Keratinocyte (primary cell): ENCODE results near the gene SPRR2A. TPM values are rescaled to one million over a fixed set of nuclear protein-coding genes. Genes with fewer than 3 reads are reported as not detected.
"Not testable (repeated sequence)": the region's sequence is repeated elsewhere in the genome, so short reads cannot be mapped to it uniquely, and the experiment has no call there.

Experiments used
- DNase-seq: peaks from one replicate; pipeline ENCODE4 v3.0.0-alpha.2; 2011; ENCODE audit warnings: low read depth, missing footprints, low spot score
- FAIRE-seq: peaks from 2 replicates; lab custom pipeline; 2011; peaks lifted over from hg19 to GRCh38; lab: Jason Lieb, UNC
- H2AFZ ChIP-seq: 2 replicates; pipeline ENCODE4 v1.6.0; 2012; ENCODE audit warnings: low read length, control low read depth, inconsistent platforms; ENCODE audit not compliant: control insufficient read depth
- H3K27ac ChIP-seq: 2 replicates; pipeline ENCODE4 v1.5.1; 2011; ENCODE audit warnings: low read length; ENCODE audit not compliant: control insufficient read depth, insufficient read depth
- H3K27me3 ChIP-seq: 3 replicates; pipeline ENCODE4 v1.6.0; 2011; ENCODE audit warnings: low read length; ENCODE audit not compliant: control insufficient read depth, insufficient read depth; ENCODE audit errors: extremely low read depth
- H3K36me3 ChIP-seq, 2 experiments: 2 replicates in 1 of 2; 3 replicates in 1 of 2; pipeline ENCODE4 v1.5.1; 2011; ENCODE audit warnings: low read length in 2 of 2, mild to moderate bottlenecking in 1 of 2; ENCODE audit not compliant: control insufficient read depth in 2 of 2, insufficient read depth in 2 of 2; ENCODE audit errors: extremely low read depth in 1 of 2
- H3K4me1 ChIP-seq: 3 replicates; pipeline ENCODE4 v1.5.1; 2011; ENCODE audit warnings: low read length; ENCODE audit not compliant: control insufficient read depth, insufficient read depth; ENCODE audit errors: extremely low read depth
- H3K4me2 ChIP-seq: 3 replicates; pipeline ENCODE4 v1.6.0; 2011; ENCODE audit warnings: low read depth, low read length; ENCODE audit not compliant: control insufficient read depth, insufficient read depth; ENCODE audit errors: extremely low read depth
- H3K4me3 ChIP-seq, 3 experiments: fragments of 200-600 bp in 1 of 3; sonication (generic) in 1 of 3; 2 replicates in 2 of 3; 3 replicates in 1 of 3; pipeline ENCODE4 v1.5.1; 2011 to 2016; ENCODE audit warnings: low read length in 3 of 3, mild to moderate bottlenecking in 3 of 3, control low read depth in 2 of 3, inconsistent platforms in 1 of 3, low read depth in 1 of 3, mixed read lengths in 1 of 3, mixed run types in 1 of 3, moderate library complexity in 1 of 3; ENCODE audit not compliant: control insufficient read depth in 2 of 3, insufficient read depth in 2 of 3; ENCODE audit errors: extremely low read depth in 1 of 3
- H3K79me2 ChIP-seq: 2 replicates; pipeline ENCODE4 v1.6.0; 2012; ENCODE audit warnings: low read length; ENCODE audit not compliant: control insufficient read depth, insufficient read depth
- H3K9ac ChIP-seq: 3 replicates; pipeline ENCODE4 v1.6.0; 2011; ENCODE audit warnings: low read length; ENCODE audit not compliant: control insufficient read depth, insufficient read depth; ENCODE audit errors: extremely low read depth
- H3K9me1 ChIP-seq: 3 replicates; pipeline ENCODE4 v1.6.0; 2011; ENCODE audit warnings: low read length; ENCODE audit not compliant: control insufficient read depth, insufficient read depth; ENCODE audit errors: extremely low read depth
- H3K9me3 ChIP-seq: 2 replicates; pipeline ENCODE4 v1.5.1; 2012; ENCODE audit warnings: low read depth, low read length; ENCODE audit not compliant: control insufficient read depth
- H4K20me1 ChIP-seq: 3 replicates; pipeline ENCODE4 v1.6.0; 2011; ENCODE audit warnings: low read length; ENCODE audit not compliant: control insufficient read depth, insufficient read depth; ENCODE audit errors: extremely low read depth
- CTCF ChIP-seq, 3 experiments: IDR thresholded peaks in 1 of 3; conservative IDR thresholded peaks in 1 of 3; optimal IDR thresholded peaks in 1 of 3; 2 replicates in 2 of 3; 3 replicates in 1 of 3; pipeline versions ENCODE3 to v1.5.1; 2011; ENCODE audit warnings: low read length in 3 of 3, mild to moderate bottlenecking in 3 of 3, moderate library complexity in 2 of 3, control low read depth in 1 of 3, inconsistent platforms in 1 of 3; ENCODE audit not compliant: insufficient read depth in 2 of 3; ENCODE audit errors: extremely low read depth in 1 of 3
- EZH2 ChIP-seq: IDR thresholded peaks from one replicate; pipeline ENCODE4 v1.6.1; 2012; ENCODE audit warnings: inconsistent platforms, mild to moderate bottlenecking, low read length, moderate library complexity
- dilution Hi-C: fragments of 300-500 bp; cut with MboI; formaldehyde crosslinking; loops from one replicate; pipeline ENCODE4 v1.7.0; 2020; ENCODE audit warnings: low sequenced_read_pairs; ENCODE audit not compliant: extremely low pct_ligation_motif_present
- polyA plus RNA-seq, 5 experiments: library from polyadenylated mRNA; depleted of rRNA in 3 of 5; stranded (reverse) in 3 of 5; stranded (forward) in 1 of 5; unstranded in 1 of 5; fragments of >200 nt; gene quantifications; 1 replicate in 1 of 5; 2 replicates in 3 of 5; 3 replicates in 1 of 5; pipeline versions ENCODE4 v1.2.1 to v1.2.3, GENCODE V29; 2011 to 2012; ENCODE audit warnings: missing spikeins in 2 of 5, low read depth in 1 of 5, low replicate concordance in 1 of 5

Gene SPRR2A
- polyA plus RNA-seq, 1 donor (not counting 4 experiments of a cell fraction or from before 2014, with no cell fraction given) = 5.5 TPM

GRCh38 chr1:153024413-153024812 lies 32.9 kb downstream of the SPRR2A start:
- TF ChIP-seq CTCF (optimal IDR thresholded peaks at IDR 0.05 in 1 of 3, IDR thresholded peaks at IDR 0.05 in 1 of 3, conservative IDR thresholded peaks at IDR 0.05 in 1 of 3; ENCODE audit: extremely low read depth in 1 of 3, insufficient read depth in 2 of 3, low read length in 3 of 3) = no peak
- TF ChIP-seq EZH2 = no peak
- Histone ChIP-seq H3K27me3 (no peaks in the 10 kb centered on the region), H3K9ac (no peak overlapping the region), H3K27ac (no peak overlapping the region), H3K9me3 (no peaks in the 10 kb centered on the region), H3K79me2 (no peaks in the 10 kb centered on the region), H3K4me1 (peaks cover 11% of the 10 kb centered on the region), H2AFZ (no peak overlapping the region), H3K9me1 (no peaks in the 10 kb centered on the region), H3K4me2 (no peak overlapping the region), H4K20me1 (no peaks in the 10 kb centered on the region), H3K4me3 (no peak overlapping the region), H3K36me3 (no peaks in the 10 kb centered on the region)
- dilution Hi-C loops = no loop called here
- DNase-seq (no peak), FAIRE-seq (no peak)

DNA sequence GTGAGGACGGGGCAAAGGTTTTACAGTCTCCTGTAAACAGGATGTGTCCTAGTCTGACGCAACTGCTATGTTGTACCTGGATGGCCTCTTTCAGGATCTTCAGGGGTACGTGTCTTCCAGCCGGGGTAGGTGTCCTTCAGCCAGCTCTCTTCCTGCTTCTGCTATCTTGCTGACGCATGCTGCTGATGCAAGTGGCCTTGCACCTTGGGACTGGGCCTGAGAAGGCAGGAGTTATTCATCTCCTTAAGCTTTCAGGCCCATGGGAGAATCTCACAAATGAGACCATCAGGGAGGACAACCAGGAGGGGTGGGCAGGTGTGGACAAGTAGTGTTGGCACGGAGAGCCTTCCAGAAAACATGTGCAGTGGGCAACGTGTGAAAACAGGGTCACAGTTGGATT lies 34.2 kb downstream of the SPRR2A start:
- no peak for FAIRE-seq
- dilution Hi-C loops = no loop called here
- Histone ChIP-seq H3K27ac (no peak overlapping the region), H3K4me1 (peaks cover 11% of the 10 kb centered on the region), H3K9me3 (no peaks in the 10 kb centered on the region), H3K9ac (no peak overlapping the region), H3K4me2 (no peak overlapping the region), H3K9me1 (no peaks in the 10 kb centered on the region), H3K4me3 (no peak overlapping the region), H2AFZ (no peak overlapping the region), H4K20me1 (no peaks in the 10 kb centered on the region), H3K79me2 (no peaks in the 10 kb centered on the region), H3K27me3 (no peaks in the 10 kb centered on the region), H3K36me3 (no peaks in the 10 kb centered on the region)
- no peak for TF ChIP-seq CTCF (optimal IDR thresholded peaks at IDR 0.05 in 1 of 3, IDR thresholded peaks at IDR 0.05 in 1 of 3, conservative IDR thresholded peaks at IDR 0.05 in 1 of 3; ENCODE audit: extremely low read depth in 1 of 3, insufficient read depth in 2 of 3, low read length in 3 of 3)
- DNase-seq = no peak

DNA sequence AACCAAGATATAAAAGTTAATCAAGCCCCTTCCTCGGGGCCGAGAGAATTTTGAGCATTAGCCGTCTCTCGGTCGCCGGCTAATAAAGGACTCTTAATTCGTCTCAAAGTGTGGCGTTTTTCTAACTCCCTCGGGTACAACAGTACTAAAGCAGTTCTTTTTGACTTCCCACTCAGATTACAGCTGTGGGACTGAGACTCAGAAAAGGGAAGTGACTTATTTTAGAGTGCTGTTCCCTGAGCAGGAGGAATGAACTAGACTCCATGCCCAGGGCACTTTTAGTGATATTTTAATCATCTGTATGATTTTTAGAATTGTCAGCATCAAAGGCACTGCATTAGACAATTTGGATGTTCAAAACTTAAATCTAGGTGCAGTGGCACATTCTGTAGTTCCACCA lies 35.0 kb downstream of the SPRR2A start:
- H3K4me1 ChIP-seq = peaks cover 11% of the 10 kb centered on the region
- H3K4me2 ChIP-seq, H3K36me3 ChIP-seq, H3K79me2 ChIP-seq, H3K9me3 ChIP-seq, H3K27ac ChIP-seq, H3K9me1 ChIP-seq, H2AFZ ChIP-seq, FAIRE-seq, H3K4me3 ChIP-seq, H3K9ac ChIP-seq, H3K27me3 ChIP-seq, H4K20me1 ChIP-seq, dilution Hi-C loops, DNase-seq: not testable (repeated sequence)

DNA sequence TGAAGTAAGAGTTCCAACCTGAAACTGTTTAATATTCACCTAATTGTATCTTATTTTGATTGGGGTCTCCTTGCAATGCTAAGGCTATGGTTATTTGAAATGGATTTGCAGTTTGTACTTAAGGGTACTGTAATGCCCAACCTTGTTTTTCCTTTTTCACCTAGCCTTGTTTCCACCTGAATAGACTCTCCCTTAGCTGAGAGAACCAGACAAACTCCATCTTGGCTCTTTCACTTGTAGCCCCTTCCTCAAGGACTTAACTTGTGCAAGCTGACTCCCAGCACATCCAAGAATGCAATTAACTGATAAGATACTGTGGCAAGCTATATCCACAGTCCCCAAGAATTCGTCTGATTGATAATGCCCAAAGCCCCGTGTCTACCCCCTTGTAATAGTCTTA lies 35.5 kb downstream of the SPRR2A start:
- H3K4me1 ChIP-seq = peaks cover 11% of the 10 kb centered on the region
- H2AFZ ChIP-seq, H3K79me2 ChIP-seq, H3K4me2 ChIP-seq, H3K9me3 ChIP-seq, dilution Hi-C loops, H3K4me3 ChIP-seq, H3K27me3 ChIP-seq, H4K20me1 ChIP-seq, H3K27ac ChIP-seq, DNase-seq, H3K36me3 ChIP-seq, H3K9ac ChIP-seq, H3K9me1 ChIP-seq, FAIRE-seq: not testable (repeated sequence)
